ENCODE measurements around the gene SLCO2A1.

- TF ChIP-seq CTCF (IDR thresholded peaks at IDR 0.05) = no peak
- TF ChIP-seq ZFX (IDR thresholded peaks at IDR 0.05; ENCODE audit: borderline replicate concordance) = no peak
Measured at GRCh38 chr3:133973249-133973980, 56.3 kb downstream of the SLCO2A1 start.

Measured in 22Rv1 (cell line).